ENCODE data around the gene ANKRD28. TPM values are rescaled to one million over a fixed set of nuclear protein-coding genes. Genes with fewer than 3 reads are reported as not detected.

Gene ANKRD28
- total RNA-seq, 2 experiments from 2014 or later: 52.9 to 59.9 TPM

DNA sequence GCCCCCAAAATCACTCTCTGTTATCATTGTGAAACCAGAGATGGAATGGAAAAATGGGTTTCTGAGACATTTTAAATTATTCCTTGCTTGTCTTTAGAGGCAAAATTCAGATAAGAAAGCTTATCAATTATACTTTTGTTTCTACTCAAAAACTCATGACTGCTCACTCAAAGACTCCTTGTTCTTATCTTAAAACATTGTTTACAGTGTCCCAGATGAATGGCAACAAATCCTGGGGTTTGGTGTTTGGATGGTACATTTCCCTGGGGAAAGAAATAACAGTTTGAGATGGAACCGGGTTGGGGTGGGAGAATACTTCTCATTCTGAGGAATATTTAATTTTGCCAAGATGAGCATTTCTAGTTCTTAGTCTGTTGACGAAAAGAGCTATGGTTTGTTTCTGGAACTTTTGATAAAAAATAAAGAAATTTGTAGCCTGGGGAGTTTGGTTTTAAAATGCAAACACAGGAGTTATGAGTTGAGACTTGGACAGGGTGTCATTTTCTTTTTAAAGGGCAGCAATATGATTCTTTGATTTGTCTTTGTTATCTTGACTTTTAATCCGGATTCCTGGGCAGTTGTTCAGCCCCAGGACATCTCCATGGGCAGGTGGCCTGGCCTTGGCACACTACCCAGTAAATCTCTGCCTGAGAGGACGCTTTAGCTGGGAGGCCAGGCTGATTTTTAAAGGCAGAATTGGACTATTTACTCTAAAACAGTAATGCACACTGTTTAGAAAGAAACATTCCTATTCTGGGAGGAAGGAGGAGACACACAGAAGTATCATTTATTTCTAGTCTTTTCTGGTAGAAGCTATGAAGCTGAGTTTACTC is 163.8 kb downstream of the ANKRD28 start:
- Histone ChIP-seq H3K36me3 (ENCODE audit: insufficient read depth, low read length) (no peaks in the 10 kb centered on the region), H4K20me1 (ENCODE audit: insufficient read depth, low read length) (no peaks in the 10 kb centered on the region), H2AFZ (ENCODE audit: low read length) (no peak overlapping the region), H3K27ac (ENCODE audit: low read depth, low read length, poor library complexity, severe bottlenecking) (no peak overlapping the region), H3K4me1 (ENCODE audit: insufficient read depth, low read length, poor library complexity, severe bottlenecking) (peaks cover 10% of the 10 kb centered on the region), H3K4me2 (ENCODE audit: low read length) (no peak overlapping the region), H3K4me3 (ENCODE audit: low read depth, low read length, poor library complexity, severe bottlenecking) (no peak overlapping the region), H3K79me2 (ENCODE audit: insufficient read depth, low read depth, low read length) (no peaks in the 10 kb centered on the region), H3K9me2 (ENCODE audit: insufficient read depth, low read length) (no peaks in the 10 kb centered on the region), H3K9me3 (ENCODE audit: low read length) (no peaks in the 10 kb centered on the region)
- no peak for DNase-seq (ENCODE audit: low spot score)
- intact Hi-C loops (cut with micrococcal nuclease; ENCODE audit: unreplicated experiment): loop anchor here (5.0 to 10.0 kb wide), 3 partner anchors 321 to 613 kb away; no protein-coding TSS in a partner anchor
- TF ChIP-seq, protein P1, sequence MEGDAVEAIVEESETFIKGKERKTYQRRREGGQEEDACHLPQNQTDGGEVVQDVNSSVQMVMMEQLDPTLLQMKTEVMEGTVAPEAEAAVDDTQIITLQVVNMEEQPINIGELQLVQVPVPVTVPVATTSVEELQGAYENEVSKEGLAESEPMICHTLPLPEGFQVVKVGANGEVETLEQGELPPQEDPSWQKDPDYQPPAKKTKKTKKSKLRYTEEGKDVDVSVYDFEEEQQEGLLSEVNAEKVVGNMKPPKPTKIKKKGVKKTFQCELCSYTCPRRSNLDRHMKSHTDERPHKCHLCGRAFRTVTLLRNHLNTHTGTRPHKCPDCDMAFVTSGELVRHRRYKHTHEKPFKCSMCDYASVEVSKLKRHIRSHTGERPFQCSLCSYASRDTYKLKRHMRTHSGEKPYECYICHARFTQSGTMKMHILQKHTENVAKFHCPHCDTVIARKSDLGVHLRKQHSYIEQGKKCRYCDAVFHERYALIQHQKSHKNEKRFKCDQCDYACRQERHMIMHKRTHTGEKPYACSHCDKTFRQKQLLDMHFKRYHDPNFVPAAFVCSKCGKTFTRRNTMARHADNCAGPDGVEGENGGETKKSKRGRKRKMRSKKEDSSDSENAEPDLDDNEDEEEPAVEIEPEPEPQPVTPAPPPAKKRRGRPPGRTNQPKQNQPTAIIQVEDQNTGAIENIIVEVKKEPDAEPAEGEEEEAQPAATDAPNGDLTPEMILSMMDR (conservative IDR thresholded peaks at IDR 0.05; ENCODE audit: low read length): no peak
- TF ChIP-seq EZH2phosphoT487 (IDR thresholded peaks at IDR 0.05; ENCODE audit: borderline replicate concordance, low read depth, low read length): no peak
- ChIA-PET POLR2A (interaction anchor here (0.6 to 0.8 kb wide), 2 partner anchors 96 to 179 kb away, joined by 3 to 7 read pairs; no protein-coding TSS in a partner anchor), CTCF (ENCODE audit: unreplicated experiment) (no interaction called here)
- BruUV-seq (replicated peaks): no TSS peak

DNA sequence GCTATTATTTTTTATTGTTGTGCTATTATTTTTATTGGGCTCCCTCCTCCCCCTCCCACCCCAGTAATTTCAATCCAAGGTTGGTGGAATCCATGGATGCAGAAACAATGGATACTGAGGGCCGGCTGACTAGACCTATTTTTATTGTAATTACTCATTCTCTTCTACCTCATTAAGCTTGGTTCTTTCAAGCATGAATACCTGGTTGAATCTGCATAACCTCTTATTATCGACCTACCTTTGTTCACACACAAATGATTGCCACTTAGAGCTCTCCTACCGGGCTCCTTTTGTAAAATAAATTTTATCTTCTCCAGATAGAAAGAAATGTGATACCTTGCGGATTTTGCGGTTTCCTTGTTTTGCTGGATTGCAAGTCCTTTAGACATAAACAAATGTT is 164.6 kb downstream of the ANKRD28 start:
- BruUV-seq (replicated peaks): no TSS peak
- Histone ChIP-seq H3K4me1 (ENCODE audit: insufficient read depth, low read length, poor library complexity, severe bottlenecking) (peaks cover 10% of the 10 kb centered on the region), H3K27ac (ENCODE audit: low read depth, low read length, poor library complexity, severe bottlenecking) (no peak overlapping the region), H3K36me3 (ENCODE audit: insufficient read depth, low read length) (no peaks in the 10 kb centered on the region), H2AFZ (ENCODE audit: low read length) (no peak overlapping the region), H3K79me2 (ENCODE audit: insufficient read depth, low read depth, low read length) (no peaks in the 10 kb centered on the region), H4K20me1 (ENCODE audit: insufficient read depth, low read length) (no peaks in the 10 kb centered on the region), H3K9me2 (ENCODE audit: insufficient read depth, low read length) (no peaks in the 10 kb centered on the region), H3K4me2 (ENCODE audit: low read length) (no peak overlapping the region), H3K4me3 (ENCODE audit: low read depth, low read length, poor library complexity, severe bottlenecking) (no peak overlapping the region), H3K9me3 (ENCODE audit: low read length) (no peaks in the 10 kb centered on the region)
- DNase-seq (ENCODE audit: low spot score): no peak
- intact Hi-C loops (cut with micrococcal nuclease; ENCODE audit: unreplicated experiment): loop anchor here (5.0 to 10.0 kb wide), 3 partner anchors 322 to 614 kb away; no protein-coding TSS in a partner anchor
- ChIA-PET POLR2A (no interaction called here), CTCF (ENCODE audit: unreplicated experiment) (no interaction called here)
- TF ChIP-seq EZH2phosphoT487 (IDR thresholded peaks at IDR 0.05; ENCODE audit: borderline replicate concordance, low read depth, low read length): no peak
- TF ChIP-seq, protein P1 (conservative IDR thresholded peaks at IDR 0.05; ENCODE audit: low read length): no peak

DNA sequence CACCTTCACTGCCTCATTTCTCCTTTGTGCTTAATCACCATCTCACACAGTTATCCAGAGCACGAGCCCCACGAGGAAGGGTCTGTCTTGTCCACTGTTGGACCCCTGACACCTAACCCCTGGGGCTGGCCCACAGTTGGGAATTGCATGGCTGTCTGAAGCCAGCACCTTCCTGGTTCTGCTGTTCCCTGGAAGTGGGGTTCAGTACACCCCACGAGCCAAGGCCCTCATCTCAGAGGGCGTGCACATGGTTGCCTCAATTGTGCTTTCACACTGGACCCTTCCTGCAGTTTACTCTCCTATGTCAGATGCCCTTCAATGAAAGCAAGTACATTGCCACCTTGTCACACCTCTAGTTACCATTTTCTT is 165.6 kb downstream of the ANKRD28 start:
- ChIA-PET POLR2A (no interaction called here), CTCF (ENCODE audit: unreplicated experiment) (no interaction called here)
- H3K4me2 ChIP-seq (ENCODE audit: low read length): no peak overlapping the region
- no peaks in the 10 kb centered on the region for H3K9me3 ChIP-seq (ENCODE audit: low read length)
- DNase-seq (ENCODE audit: low spot score): no peak
- no peaks in the 10 kb centered on the region for H3K36me3 ChIP-seq (ENCODE audit: insufficient read depth, low read length)
- H3K79me2 ChIP-seq (ENCODE audit: insufficient read depth, low read depth, low read length): no peaks in the 10 kb centered on the region
- BruUV-seq (replicated peaks): no TSS peak
- intact Hi-C loops (cut with micrococcal nuclease; ENCODE audit: unreplicated experiment): loop anchor here (5.0 to 10.0 kb wide), 3 partner anchors 323 to 615 kb away; no protein-coding TSS in a partner anchor
- no peak overlapping the region for H3K27ac ChIP-seq (ENCODE audit: low read depth, low read length, poor library complexity, severe bottlenecking)
- no peaks in the 10 kb centered on the region for H3K9me2 ChIP-seq (ENCODE audit: insufficient read depth, low read length)
- H3K4me1 ChIP-seq (ENCODE audit: insufficient read depth, low read length, poor library complexity, severe bottlenecking): peaks cover 10% of the 10 kb centered on the region
- TF ChIP-seq, protein P1 (conservative IDR thresholded peaks at IDR 0.05; ENCODE audit: low read length): no peak
- TF ChIP-seq EZH2phosphoT487 (IDR thresholded peaks at IDR 0.05; ENCODE audit: borderline replicate concordance, low read depth, low read length): no peak
- no peaks in the 10 kb centered on the region for H4K20me1 ChIP-seq (ENCODE audit: insufficient read depth, low read length)
- H2AFZ ChIP-seq (ENCODE audit: low read length): no peak overlapping the region
- H3K4me3 ChIP-seq (ENCODE audit: low read depth, low read length, poor library complexity, severe bottlenecking): no peak overlapping the region
